Stimulated activated CD8-positive, alpha-beta memory T cell treated with anti-CD3 and anti-CD28 coated beads, Interleukin-12 subunit alpha, Interleukin-12 subunit beta, amount 100 ng/mL, for 4 hours (primary cell): Measurements from ENCODE around the gene SLC38A8.

Experiments used
- DNase-seq: peaks from one replicate; pipeline ENCODE4 v3.0.0-alpha.2; 2020; ENCODE audit warnings: low read depth

Gene SLC38A8

GRCh38 chr16:84042308-84042878 is at the start of gene SLC38A8:
SLC38A8 (minus strand) TSS chr16:84042795; CDS start chr16:84042157, 638 bp downstream.
- no peak for DNase-seq

- no peak for DNase-seq
Measured at GRCh38 chr16:84091460-84091859, 48.9 kb upstream of the SLC38A8 start.

- no peak for DNase-seq
Measured at GRCh38 chr16:84090211-84090610, 47.6 kb upstream of the SLC38A8 start.

- DNase-seq: peak; percentile 15
Measured at GRCh38 chr16:84088695-84089395, 46.2 kb upstream of the SLC38A8 start.

- no peak for DNase-seq
Measured at GRCh38 chr16:84087466-84088151, 45.0 kb upstream of the SLC38A8 start.

- DNase-seq: no peak
Measured at GRCh38 chr16:84087001-84087400, 44.4 kb upstream of the SLC38A8 start.

- DNase-seq: no peak
Measured at GRCh38 chr16:84086341-84086740, 43.7 kb upstream of the SLC38A8 start.

- DNase-seq: no peak
Measured at GRCh38 chr16:84085773-84086172, 43.2 kb upstream of the SLC38A8 start.

GRCh38 chr16:84085271-84085667 is 42.7 kb upstream of the SLC38A8 start:
- no peak for DNase-seq

- DNase-seq: peak; percentile 22
Measured at GRCh38 chr16:84084570-84085270, 42.1 kb upstream of the SLC38A8 start.

- DNase-seq: no peak
Measured at GRCh38 chr16:84082835-84083569, 40.4 kb upstream of the SLC38A8 start.

GRCh38 chr16:84082110-84082509 is 39.5 kb upstream of the SLC38A8 start:
- no peak for DNase-seq

- no peak for DNase-seq
Measured at GRCh38 chr16:84081446-84081989, 38.9 kb upstream of the SLC38A8 start.

GRCh38 chr16:84080813-84081212 is 38.2 kb upstream of the SLC38A8 start:
- no peak for DNase-seq

GRCh38 chr16:84080378-84080777 is 37.8 kb upstream of the SLC38A8 start:
- no peak for DNase-seq

GRCh38 chr16:84079664-84080063 is 37.1 kb upstream of the SLC38A8 start:
- no peak for DNase-seq

- DNase-seq: no peak
Measured at GRCh38 chr16:84075376-84075775, 32.8 kb upstream of the SLC38A8 start.

- no peak for DNase-seq
Measured at GRCh38 chr16:84074721-84075120, 32.1 kb upstream of the SLC38A8 start.

GRCh38 chr16:84072014-84072413 is 29.4 kb upstream of the SLC38A8 start:
- no peak for DNase-seq

- no peak for DNase-seq
Measured at GRCh38 chr16:84071121-84071520, 28.5 kb upstream of the SLC38A8 start.

- no peak for DNase-seq
Measured at GRCh38 chr16:84069540-84069939, 26.9 kb upstream of the SLC38A8 start.
